ENCODE measurements around the gene VAT1L. TPM values are rescaled to one million over a fixed set of nuclear protein-coding genes. Genes with fewer than 3 reads are reported as not detected.

VAT1L gene
- total and polyA plus RNA-seq, 8 donors, result 0.61 to 5.1 (median 1.3) TPM; not detected in 2

DNA sequence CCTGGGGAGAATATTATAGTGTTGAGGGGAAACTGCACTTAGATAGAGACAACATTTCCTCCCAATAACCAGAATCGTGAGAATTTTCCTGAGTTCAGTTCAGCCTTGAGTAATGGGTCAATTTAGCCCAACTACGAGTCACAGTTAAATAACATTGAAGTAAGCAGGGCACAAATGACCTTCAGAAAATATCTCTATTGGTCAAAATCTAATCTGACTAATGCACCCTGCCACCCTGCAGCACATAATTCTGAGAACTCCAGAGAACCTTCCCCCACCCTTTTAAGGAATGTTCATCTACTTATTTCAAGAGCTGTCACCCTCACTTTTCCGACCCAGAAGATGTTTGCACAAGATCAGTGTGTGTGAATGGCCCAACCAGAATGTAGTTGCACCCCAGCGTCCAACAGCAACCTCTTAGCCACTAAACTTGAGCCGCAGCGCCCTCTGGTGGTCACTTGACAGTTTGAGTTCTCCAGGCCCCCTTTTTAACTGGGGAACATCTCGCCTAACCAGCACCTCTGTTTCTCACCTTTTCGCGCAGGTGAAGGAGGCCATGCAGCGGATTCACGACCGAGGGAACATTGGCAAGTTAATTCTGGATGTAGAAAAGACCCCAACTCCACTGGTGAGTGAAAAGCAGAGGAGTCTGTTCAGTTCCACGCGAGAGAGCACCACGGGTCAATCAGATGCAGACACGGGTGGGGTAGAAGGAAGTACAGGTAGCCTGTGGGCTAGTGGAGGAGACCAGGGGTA lies 183.1 kb downstream of the VAT1L start:
- intact Hi-C loops (cut with DNase I; ENCODE audit: low total_unique reads), result loop anchor here (5.0 kb wide), 1 partner anchor 294 kb away; no protein-coding TSS in a partner anchor
- Histone ChIP-seq H3K4me1 (no peaks in the 10 kb centered on the region), H3K27ac (no peak overlapping the region), H3K36me3 (no peaks in the 10 kb centered on the region), H3K4me3 (no peak overlapping the region), H3K27me3 (peaks cover 0 to 15% (median 0%) of the 10 kb centered on the region in 3 donors), H3K9me3 (no peaks in the 10 kb centered on the region)
- WGBS, 5 donors, result 22 to 28% (median 26%) methylated on average over 15 to 16 of the region's 16 CpGs
- peak; percentile 83 to 91 for DNase-seq
- TF ChIP-seq, protein P1, sequence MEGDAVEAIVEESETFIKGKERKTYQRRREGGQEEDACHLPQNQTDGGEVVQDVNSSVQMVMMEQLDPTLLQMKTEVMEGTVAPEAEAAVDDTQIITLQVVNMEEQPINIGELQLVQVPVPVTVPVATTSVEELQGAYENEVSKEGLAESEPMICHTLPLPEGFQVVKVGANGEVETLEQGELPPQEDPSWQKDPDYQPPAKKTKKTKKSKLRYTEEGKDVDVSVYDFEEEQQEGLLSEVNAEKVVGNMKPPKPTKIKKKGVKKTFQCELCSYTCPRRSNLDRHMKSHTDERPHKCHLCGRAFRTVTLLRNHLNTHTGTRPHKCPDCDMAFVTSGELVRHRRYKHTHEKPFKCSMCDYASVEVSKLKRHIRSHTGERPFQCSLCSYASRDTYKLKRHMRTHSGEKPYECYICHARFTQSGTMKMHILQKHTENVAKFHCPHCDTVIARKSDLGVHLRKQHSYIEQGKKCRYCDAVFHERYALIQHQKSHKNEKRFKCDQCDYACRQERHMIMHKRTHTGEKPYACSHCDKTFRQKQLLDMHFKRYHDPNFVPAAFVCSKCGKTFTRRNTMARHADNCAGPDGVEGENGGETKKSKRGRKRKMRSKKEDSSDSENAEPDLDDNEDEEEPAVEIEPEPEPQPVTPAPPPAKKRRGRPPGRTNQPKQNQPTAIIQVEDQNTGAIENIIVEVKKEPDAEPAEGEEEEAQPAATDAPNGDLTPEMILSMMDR (IDR thresholded peaks at IDR 0.05), result peak in 5 of 7 experiments; percentile 57 to 78 (median 71)
- TF ChIP-seq POLR2A (IDR thresholded peaks at IDR 0.05), result no peak

DNA sequence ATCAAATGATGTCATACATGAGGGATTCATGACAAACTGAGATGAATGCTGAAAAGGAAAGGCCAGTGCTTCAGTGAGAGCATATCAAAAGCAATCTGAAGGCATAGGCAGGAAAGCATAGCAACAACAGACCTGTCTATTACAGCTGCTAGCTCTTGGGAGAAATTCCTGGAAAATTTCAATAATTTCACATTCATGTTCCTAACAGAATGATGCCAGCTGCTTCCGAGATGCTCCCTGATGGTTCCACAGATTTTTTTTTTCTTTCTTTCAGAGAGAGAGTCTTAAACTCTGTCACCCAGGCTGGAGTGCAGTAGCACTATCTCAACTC lies 183.7 kb downstream of the VAT1L start:
- no peak for DNase-seq
- Histone ChIP-seq H3K36me3 (no peaks in the 10 kb centered on the region), H3K9me3 (no peaks in the 10 kb centered on the region), H3K27ac (no peak overlapping the region), H3K4me1 (no peaks in the 10 kb centered on the region), H3K27me3 (peaks cover 0 to 15% (median 0%) of the 10 kb centered on the region in 3 donors), H3K4me3 (no peak overlapping the region)
- TF ChIP-seq, protein P1 (IDR thresholded peaks at IDR 0.05), result no peak
- TF ChIP-seq EP300 (IDR thresholded peaks at IDR 0.05), result no peak
- TF ChIP-seq POLR2A (IDR thresholded peaks at IDR 0.05), result no peak
- TF ChIP-seq POLR2AphosphoS5 (IDR thresholded peaks at IDR 0.05), result no peak
- intact Hi-C loops (cut with DNase I; ENCODE audit: low total_unique reads), result loop anchor here (5.0 kb wide), 1 partner anchor 295 kb away; no protein-coding TSS in a partner anchor
- 43 to 80% (median 77%) methylated on average over 1 of the region's 1 CpG for WGBS, 5 donors

DNA sequence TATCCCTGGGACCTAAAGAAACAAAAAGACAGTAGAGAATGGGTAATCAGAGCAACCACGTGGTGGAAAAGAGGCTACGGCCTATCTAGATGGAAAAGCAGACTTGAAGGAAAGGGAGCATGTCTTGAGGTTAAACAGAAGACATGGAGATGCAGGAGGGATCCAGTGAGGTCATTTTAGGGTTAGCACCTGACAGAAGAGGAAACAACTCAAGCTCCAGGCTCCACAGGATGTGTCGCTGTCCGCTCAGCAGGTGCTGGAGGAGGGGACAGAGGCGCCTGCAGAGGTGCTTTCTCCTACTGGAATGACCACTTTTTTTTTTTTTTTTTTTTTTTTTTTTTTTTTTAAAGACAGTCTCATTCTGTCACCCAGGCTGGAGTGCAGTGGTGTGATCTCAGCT lies 186.5 kb downstream of the VAT1L start:
- Histone ChIP-seq H3K27ac (no peak overlapping the region), H3K27me3 (peaks cover 0 to 19% (median 0%) of the 10 kb centered on the region in 3 donors), H3K4me3 (no peak overlapping the region), H3K4me1 (no peaks in the 10 kb centered on the region), H3K9me3 (no peaks in the 10 kb centered on the region), H3K36me3 (no peaks in the 10 kb centered on the region)
- no peak for TF ChIP-seq POLR2A (IDR thresholded peaks at IDR 0.05)
- TF ChIP-seq, protein P1 (IDR thresholded peaks at IDR 0.05), result no peak
- TF ChIP-seq POLR2AphosphoS5 (IDR thresholded peaks at IDR 0.05), result no peak
- no peak for TF ChIP-seq EP300 (IDR thresholded peaks at IDR 0.05)
- peak in 1 of 2 donors; percentile 69 for DNase-seq
- intact Hi-C loops (cut with DNase I; ENCODE audit: low total_unique reads), result loop anchor here (5.0 kb wide), 1 partner anchor 298 kb away; no protein-coding TSS in a partner anchor
- 63 to 76% (median 73%) methylated on average over 5 of the region's 5 CpGs for WGBS, 5 donors

DNA sequence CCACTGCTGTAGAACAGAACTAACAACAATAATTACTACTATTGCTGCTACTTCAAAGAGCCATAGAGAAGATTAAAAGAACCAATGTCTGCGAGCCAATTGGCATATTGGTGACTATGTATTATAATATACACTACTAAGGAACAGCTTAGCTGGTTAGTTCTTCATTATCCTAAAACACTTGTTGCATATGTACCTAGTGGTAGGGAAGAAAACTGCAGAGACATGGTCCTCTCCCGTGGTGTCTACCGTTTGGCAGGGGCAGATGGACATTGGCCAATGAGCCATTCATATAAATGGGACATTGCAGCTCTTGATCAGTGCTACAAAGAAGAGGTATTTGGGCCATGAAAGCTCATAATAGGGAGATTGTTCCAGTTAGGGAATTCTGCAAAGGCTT lies 187.6 kb downstream of the VAT1L start:
- 48 to 79% (median 68%) methylated on average over 3 of the region's 3 CpGs for WGBS, 5 donors
- H3K36me3 ChIP-seq, result no peaks in the 10 kb centered on the region
- H3K4me1 ChIP-seq, result no peaks in the 10 kb centered on the region
- no peak for DNase-seq
- TF ChIP-seq, protein P1 (IDR thresholded peaks at IDR 0.05), result no peak
- TF ChIP-seq EP300 (IDR thresholded peaks at IDR 0.05), result no peak
- no peak for TF ChIP-seq POLR2A (IDR thresholded peaks at IDR 0.05)
- no peak for TF ChIP-seq POLR2AphosphoS5 (IDR thresholded peaks at IDR 0.05)
- H3K4me3 ChIP-seq, result no peak overlapping the region
- H3K9me3 ChIP-seq, result no peaks in the 10 kb centered on the region
- intact Hi-C loops (cut with DNase I; ENCODE audit: low total_unique reads), result no loop called here
- peaks cover 0 to 19% (median 0%) of the 10 kb centered on the region in 3 donors for H3K27me3 ChIP-seq
- H3K27ac ChIP-seq, result no peak overlapping the region

All from stomach (tissue), 9 donors.